GM15510 (cell line): Measurements from ENCODE around the gene HEXB.

Source experiments
- POLR2A ChIP-seq: IDR thresholded peaks from 3 replicates; pipeline ENCODE4 v1.6.1; 2011; ENCODE audit warnings: borderline replicate concordance; ENCODE audit not compliant: insufficient read length; ENCODE audit errors: extremely low read depth

HEXB gene

GRCh38 chr5:74649421-74649973 is 35.5 kb upstream of the HEXB start:
- TF ChIP-seq POLR2A: no peak

DNA sequence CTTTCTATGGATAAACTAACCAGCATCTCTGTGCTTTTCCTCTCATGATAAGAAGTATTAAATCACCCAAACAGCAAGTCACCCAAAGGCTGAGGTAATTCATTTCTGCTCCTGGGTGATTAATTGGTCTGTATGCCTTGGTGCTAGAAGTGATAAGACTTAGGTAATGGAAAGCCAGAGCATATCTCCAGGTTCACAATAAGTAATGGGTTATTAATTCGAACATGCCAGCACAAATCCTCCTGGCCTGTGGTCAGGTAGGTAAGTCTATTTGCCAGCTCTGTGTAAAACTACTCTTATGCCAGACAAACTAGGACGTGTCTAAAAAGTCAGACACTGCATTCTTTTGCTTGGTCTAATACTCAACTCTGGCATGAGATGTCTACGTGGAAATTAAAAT is 33.3 kb upstream of the HEXB start:
- TF ChIP-seq POLR2A: no peak

DNA sequence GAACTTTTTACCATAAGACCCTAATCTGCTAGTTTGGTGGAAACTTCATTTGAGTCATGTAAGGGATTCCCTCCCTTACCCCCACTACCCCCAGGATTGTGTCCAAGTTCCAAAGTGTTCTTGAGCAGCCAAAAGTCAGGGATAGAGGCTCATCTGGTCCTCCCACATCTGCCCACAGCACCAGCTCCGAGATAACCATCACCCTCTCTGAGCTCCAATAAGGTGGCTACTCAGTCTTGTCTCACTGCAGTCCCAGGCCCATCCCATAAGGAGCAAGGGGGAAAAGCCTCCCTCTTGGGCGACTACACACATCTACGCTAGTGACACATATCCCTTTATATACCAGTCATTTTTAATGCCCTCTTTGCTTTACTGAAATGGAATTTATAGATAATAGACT is 32.5 kb upstream of the HEXB start:
- TF ChIP-seq POLR2A: no peak

DNA sequence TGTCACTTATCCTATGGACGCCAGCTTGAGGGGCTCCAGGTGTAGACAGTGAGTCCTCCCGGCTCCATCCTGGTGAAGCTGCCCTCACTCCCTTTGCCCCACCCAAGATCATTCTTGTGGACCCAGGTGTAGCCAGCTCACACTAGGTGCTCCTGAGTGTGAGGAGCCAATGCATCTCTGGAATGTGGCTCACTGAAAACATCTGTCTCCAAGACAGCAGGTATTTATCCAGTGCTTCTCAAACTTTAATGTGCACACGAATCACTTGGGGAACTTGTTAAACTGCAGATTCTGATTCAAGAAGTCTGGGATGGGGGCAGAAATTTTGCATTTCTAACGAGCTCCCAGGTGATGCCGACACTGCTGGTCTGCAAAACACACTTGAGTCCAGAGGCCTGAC is 31.0 kb upstream of the HEXB start:
- TF ChIP-seq POLR2A: no peak

DNA sequence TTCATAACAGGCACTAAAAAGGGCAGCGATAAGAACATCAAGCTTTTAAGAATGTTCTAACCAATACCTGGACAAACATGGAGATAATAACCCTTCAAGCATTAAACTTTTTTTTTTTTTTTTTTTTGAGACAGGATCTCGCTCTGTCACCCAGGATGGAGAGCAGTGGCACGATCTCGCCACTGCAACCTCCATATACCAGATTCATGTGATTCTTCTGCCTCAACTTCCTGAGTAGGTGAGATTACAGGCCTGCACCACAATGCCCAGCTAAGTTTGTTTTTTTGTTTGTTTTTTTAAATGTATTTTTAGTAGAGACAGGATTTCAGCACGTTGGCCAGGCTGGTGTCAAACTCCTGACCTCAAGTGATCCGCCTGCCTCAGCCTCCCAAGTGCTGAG is 29.8 kb upstream of the HEXB start:
- TF ChIP-seq POLR2A: no peak

DNA sequence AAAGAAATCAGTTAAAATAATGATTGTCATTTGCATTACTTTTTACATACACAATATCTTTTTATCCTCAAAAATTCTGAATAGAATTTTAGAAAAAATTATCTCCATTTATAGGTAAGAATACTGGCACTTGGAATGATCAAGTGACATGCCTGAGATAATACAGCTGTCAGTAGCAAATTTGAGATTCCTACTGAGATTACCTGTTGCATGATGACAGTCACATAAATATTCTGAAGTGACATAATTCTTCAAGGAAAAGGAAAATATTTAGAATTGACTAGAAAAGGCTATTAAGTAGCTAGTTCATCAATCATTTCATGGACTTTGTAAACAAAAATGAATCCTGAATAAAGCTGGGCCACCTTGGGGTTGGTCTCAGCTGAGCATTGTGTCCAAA is 29.3 kb upstream of the HEXB start:
- no peak for TF ChIP-seq POLR2A

DNA sequence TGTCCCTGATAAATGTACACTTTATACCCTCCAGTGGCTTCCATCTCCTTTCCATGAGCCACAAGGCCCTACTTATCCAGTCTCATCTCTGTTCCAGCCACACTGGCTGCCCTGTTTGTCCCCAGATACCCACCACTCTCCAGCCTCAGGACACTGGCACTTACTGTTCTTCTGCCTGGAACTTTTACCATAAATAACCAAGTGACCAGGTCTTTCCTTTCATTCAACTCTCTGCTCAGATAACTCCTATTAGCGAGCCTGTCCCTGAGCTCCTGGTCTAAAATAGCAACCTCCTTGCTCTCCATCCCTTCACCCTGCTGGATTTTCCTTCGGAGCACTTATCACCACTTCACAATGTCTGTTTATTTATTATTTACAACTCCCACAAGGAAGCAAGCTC is 27.9 kb upstream of the HEXB start:
- no peak for TF ChIP-seq POLR2A

DNA sequence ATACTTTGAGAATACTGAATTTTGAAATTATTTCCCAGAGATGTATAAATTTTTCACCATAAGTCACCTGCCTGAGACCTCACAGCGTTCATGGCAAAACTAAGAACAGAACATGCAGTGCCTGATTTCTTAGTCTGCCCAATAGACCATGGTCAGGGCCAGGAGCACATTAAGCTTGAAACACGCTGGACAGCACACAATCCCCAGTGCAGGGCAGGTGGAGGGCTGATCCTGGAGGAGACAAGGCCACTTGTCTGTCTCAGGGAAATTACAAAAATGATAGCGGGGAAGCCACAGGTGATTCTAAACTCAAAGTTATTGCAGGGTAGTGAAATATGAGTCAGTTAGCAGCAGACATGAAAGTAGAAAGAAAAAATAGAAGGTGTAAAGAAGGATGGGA is 25.9 kb upstream of the HEXB start:
- no peak for TF ChIP-seq POLR2A

GRCh38 chr5:74660140-74660539 is 24.9 kb upstream of the HEXB start:
- no peak for TF ChIP-seq POLR2A

DNA sequence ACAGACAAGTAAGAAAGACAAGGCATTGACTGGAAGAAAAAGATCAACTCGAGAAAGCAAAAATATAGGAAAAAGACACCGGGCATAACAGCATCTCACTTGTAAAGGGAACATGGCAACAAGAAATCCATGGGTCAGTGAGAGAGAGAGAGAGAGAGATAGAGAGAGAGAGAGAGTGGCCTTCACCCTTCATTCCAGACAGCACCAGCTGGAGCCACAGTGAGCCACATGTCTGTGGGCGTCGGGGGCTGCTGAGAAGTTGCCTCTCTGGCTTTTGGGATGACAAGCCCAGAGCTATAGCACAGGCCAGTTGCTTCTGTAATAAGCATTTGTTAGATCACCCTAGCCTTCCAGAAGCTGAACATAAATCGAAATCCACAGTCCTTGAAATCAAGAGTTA is 24.2 kb upstream of the HEXB start:
- no peak for TF ChIP-seq POLR2A

GRCh38 chr5:74664551-74664950 is 20.5 kb upstream of the HEXB start:
- TF ChIP-seq POLR2A: no peak

DNA sequence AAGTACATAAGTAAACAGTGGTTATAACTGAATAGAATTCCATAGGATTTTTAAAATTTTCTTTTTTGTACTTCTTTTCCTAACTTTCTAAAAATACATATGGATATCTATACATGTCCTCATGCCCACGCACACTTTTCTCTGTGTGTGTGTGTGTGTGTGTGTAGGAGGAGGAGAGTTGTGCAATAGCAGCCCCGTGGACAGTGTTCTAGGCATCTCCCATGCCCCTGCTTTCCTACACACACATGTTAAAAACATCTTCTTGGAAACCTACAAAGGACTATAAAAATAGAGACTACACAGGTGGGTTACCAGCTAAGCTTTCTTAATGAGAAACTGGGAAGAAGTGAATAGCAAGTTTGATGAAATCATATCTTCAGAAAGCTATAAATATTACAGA is 19.8 kb upstream of the HEXB start:
- no peak for TF ChIP-seq POLR2A

DNA sequence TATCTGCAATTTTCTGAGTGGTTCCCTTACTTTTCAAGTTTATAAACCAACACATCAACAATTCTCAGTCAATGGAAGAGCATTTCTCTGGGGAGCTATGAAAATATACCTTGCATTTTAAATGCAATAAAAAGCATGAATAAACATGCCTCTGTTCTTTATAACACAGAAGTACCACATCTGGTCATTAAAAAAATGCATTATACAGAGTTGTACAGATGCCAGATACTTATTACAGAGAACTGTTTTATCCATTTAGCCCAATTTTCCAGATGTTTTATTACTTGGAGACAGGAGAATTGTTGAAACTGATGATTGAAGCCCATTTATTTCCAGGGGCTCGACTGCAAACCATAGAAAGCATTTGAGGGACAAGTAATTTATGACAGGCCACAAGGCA is 19.2 kb upstream of the HEXB start:
- no peak for TF ChIP-seq POLR2A

DNA sequence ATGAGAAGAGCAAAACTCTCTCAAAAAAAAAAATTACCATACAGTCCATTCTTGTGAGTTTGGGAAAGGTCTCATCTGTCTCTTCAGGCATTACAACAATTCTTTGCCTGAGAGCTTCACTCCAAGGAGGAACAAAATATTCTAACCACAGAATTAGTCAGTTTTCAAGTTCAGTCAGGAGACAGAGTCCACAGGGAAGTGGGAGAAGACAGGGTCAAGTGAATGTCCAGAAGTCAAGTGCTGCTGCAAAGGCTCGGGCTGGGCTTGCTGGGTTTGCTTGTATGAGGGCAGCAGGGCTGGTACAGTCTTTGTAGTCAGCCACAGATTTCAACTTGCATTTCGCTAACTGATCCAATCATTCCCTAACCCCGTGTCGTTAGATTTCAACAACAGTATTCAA is 17.6 kb upstream of the HEXB start:
- TF ChIP-seq POLR2A: no peak

DNA sequence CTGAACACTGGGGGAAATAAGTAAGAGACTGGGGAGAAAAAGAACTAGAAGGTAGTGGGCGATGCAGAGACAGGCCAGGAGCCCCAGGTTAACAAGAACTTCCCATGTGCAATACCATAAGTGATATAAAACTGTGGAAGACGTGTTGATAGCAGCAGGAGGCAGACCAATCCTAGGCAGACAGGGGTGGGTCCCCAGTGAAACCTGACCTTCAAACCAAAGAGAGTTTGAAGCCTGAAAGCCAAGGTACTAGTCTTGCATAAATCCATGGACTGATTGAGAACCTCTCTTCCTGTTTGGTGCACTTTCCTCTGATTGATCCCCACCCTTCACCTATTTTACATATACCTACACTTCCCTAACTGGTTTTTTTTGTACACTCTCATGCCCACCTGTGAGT is 15.2 kb upstream of the HEXB start:
- TF ChIP-seq POLR2A: no peak

DNA sequence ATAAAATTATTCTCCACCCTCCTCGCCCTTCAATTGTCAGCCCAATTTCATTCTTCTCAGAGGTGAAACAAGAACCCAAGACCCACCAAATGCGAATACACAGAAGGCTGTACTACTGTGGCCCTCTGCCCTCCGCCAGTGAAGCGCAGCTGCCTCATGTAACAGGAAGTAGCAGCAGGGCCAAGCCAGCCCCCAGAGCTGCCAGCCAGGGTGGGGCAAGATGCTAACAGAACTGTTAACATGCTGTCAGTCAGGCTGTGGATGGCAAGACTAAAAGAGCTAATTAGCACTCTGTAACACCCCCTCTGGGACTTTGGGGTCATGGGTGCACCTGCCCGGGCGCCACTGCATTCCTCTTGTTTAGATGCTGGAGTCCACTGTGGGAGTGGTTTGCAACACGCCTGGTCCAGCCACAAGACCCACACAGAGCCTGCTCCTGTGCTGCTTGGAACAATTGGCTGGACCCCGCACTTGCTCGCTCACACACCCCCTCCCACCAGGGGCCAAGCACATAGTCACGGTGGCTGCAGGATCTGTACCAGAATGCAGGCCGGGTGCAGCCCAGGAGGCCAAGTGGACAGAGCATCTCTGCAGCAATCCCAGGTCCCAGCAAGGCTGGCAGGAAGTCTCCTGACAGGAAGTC is 14.5 kb upstream of the HEXB start:
- no peak for TF ChIP-seq POLR2A
